ENCODE data around the gene SERINC4.
"Not testable (repeated sequence)": the region's sequence is repeated elsewhere in the genome, so short reads cannot be mapped to it uniquely, and the experiment has no call there.

SERINC4 gene

GRCh38 chr15:43775411-43775965, 24.5 kb downstream of the SERINC4 start:
- no peaks in the 10 kb centered on the region for H3K9me3 ChIP-seq (ENCODE audit: control insufficient read depth in 1 of 2, low read length in 2 of 2)
- H3K4me3 ChIP-seq (ENCODE audit: low read depth in 1 of 2, low read length in 2 of 2), result peak overlapping the region in 1 of 2 donors; percentile 85
- H3K36me3 ChIP-seq (ENCODE audit: control insufficient read depth in 1 of 2, insufficient read depth in 2 of 2, low read length in 2 of 2), result peaks cover 25 to 26% of the 10 kb centered on the region in 2 donors
- H3K27me3 ChIP-seq (ENCODE audit: low read depth, low read length), result no peaks in the 10 kb centered on the region
- H3K4me1 ChIP-seq (ENCODE audit: control insufficient read depth in 1 of 2, insufficient read depth in 2 of 2, low read length in 2 of 2), result peaks cover 0 to 6% of the 10 kb centered on the region in 2 donors
- H3K27ac ChIP-seq (ENCODE audit: low read length), result peak overlapping the region; percentile 69

- H3K36me3 ChIP-seq (ENCODE audit: control insufficient read depth in 1 of 2, insufficient read depth in 2 of 2, low read length in 2 of 2), result peaks cover 35 to 37% of the 10 kb centered on the region in 2 donors
- H3K4me1 ChIP-seq (ENCODE audit: control insufficient read depth in 1 of 2, insufficient read depth in 2 of 2, low read length in 2 of 2), result peaks cover 0 to 6% of the 10 kb centered on the region in 2 donors
- no peak overlapping the region for H3K27ac ChIP-seq (ENCODE audit: low read length)
- H3K9me3 ChIP-seq (ENCODE audit: control insufficient read depth in 1 of 2, low read length in 2 of 2), result no peaks in the 10 kb centered on the region
- no peaks in the 10 kb centered on the region for H3K27me3 ChIP-seq (ENCODE audit: low read depth, low read length)
- no peak overlapping the region for H3K4me3 ChIP-seq (ENCODE audit: low read depth in 1 of 2, low read length in 2 of 2)
Observed at GRCh38 chr15:43774062-43774461, 26.0 kb downstream of the SERINC4 start.

GRCh38 chr15:43772624-43773023, 27.4 kb downstream of the SERINC4 start:
- Histone ChIP-seq H3K27ac (ENCODE audit: low read length) (no peak overlapping the region), H3K4me1 (ENCODE audit: control insufficient read depth in 1 of 2, insufficient read depth in 2 of 2, low read length in 2 of 2) (peaks cover 0 to 3% of the 10 kb centered on the region in 2 donors), H3K4me3 (ENCODE audit: low read depth in 1 of 2, low read length in 2 of 2) (no peak overlapping the region), H3K9me3 (ENCODE audit: control insufficient read depth in 1 of 2, low read length in 2 of 2) (no peaks in the 10 kb centered on the region), H3K27me3 (ENCODE audit: low read depth, low read length) (no peaks in the 10 kb centered on the region), H3K36me3 (ENCODE audit: control insufficient read depth in 1 of 2, insufficient read depth in 2 of 2, low read length in 2 of 2) (peaks cover 47 to 48% of the 10 kb centered on the region in 2 donors)

GRCh38 chr15:43771816-43772215, 28.2 kb downstream of the SERINC4 start:
- Histone ChIP-seq H3K27me3 (ENCODE audit: low read depth, low read length) (no peaks in the 10 kb centered on the region), H3K36me3 (ENCODE audit: control insufficient read depth in 1 of 2, insufficient read depth in 2 of 2, low read length in 2 of 2) (peaks cover 49 to 51% of the 10 kb centered on the region in 2 donors), H3K4me3 (ENCODE audit: low read depth in 1 of 2, low read length in 2 of 2) (no peak overlapping the region), H3K4me1 (ENCODE audit: control insufficient read depth in 1 of 2, insufficient read depth in 2 of 2, low read length in 2 of 2) (no peaks in the 10 kb centered on the region), H3K9me3 (ENCODE audit: control insufficient read depth in 1 of 2, low read length in 2 of 2) (no peaks in the 10 kb centered on the region), H3K27ac (ENCODE audit: low read length) (no peak overlapping the region)

DNA sequence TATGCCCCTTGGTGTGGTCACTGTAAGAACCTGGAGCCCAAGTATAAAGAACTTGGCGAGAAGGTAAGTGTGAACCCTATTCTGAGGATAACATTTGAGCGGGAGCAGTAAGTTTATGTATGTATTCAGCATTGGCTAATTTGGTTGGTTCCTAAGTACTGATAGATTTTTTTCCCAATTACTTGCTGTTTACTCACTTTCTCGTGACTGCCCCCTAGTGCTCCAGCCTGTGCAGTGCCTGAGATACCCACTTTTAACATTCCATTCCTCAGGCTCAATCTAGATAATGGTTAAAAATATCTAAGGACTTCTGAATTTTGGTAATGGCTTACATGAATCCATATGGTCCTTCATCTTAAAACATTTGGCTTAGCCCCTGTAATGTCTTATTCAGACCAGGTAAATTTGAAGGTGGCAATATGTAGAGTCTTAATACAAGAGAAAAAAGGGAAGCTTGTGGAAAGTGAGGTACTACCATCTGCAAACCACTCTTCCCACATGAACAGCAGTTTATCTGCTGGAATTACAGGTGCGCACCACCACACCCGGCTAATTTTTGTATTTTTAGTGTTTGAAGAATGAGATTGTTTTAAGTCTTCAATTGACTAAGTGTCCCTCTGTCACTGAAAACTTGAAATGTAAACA, 30.3 kb downstream of the SERINC4 start:
- no peaks in the 10 kb centered on the region for H3K9me3 ChIP-seq (ENCODE audit: control insufficient read depth in 1 of 2, low read length in 2 of 2)
- H3K27ac ChIP-seq (ENCODE audit: low read length), result no peak overlapping the region
- H3K4me3 ChIP-seq (ENCODE audit: low read depth in 1 of 2, low read length in 2 of 2), result no peak overlapping the region
- H3K4me1 ChIP-seq (ENCODE audit: control insufficient read depth in 1 of 2, insufficient read depth in 2 of 2, low read length in 2 of 2), result no peaks in the 10 kb centered on the region
- H3K36me3 ChIP-seq (ENCODE audit: control insufficient read depth in 1 of 2, insufficient read depth in 2 of 2, low read length in 2 of 2), result peaks cover 70 to 71% of the 10 kb centered on the region in 2 donors
- H3K27me3 ChIP-seq (ENCODE audit: low read depth, low read length), result no peaks in the 10 kb centered on the region

GRCh38 chr15:43763819-43764446, 36.1 kb downstream of the SERINC4 start:
- Histone ChIP-seq H3K9me3 (ENCODE audit: control insufficient read depth in 1 of 2, low read length in 2 of 2) (no peaks in the 10 kb centered on the region), H3K4me1 (ENCODE audit: control insufficient read depth in 1 of 2, insufficient read depth in 2 of 2, low read length in 2 of 2) (peaks cover 0 to 5% of the 10 kb centered on the region in 2 donors), H3K4me3 (ENCODE audit: low read depth in 1 of 2, low read length in 2 of 2) (no peak overlapping the region), H3K36me3 (ENCODE audit: control insufficient read depth in 1 of 2, insufficient read depth in 2 of 2, low read length in 2 of 2) (peaks cover 56 to 61% of the 10 kb centered on the region in 2 donors), H3K27ac (ENCODE audit: low read length) (no peak overlapping the region), H3K27me3 (ENCODE audit: low read depth, low read length) (no peaks in the 10 kb centered on the region)

- Histone ChIP-seq H3K4me3 (ENCODE audit: low read depth in 1 of 2, low read length in 2 of 2) (no peak overlapping the region), H3K27ac (ENCODE audit: low read length) (no peak overlapping the region), H3K4me1 (ENCODE audit: control insufficient read depth in 1 of 2, insufficient read depth in 2 of 2, low read length in 2 of 2) (peaks cover 0 to 5% of the 10 kb centered on the region in 2 donors), H3K27me3 (ENCODE audit: low read depth, low read length) (no peaks in the 10 kb centered on the region), H3K36me3 (ENCODE audit: control insufficient read depth in 1 of 2, insufficient read depth in 2 of 2, low read length in 2 of 2) (peaks cover 50 to 53% of the 10 kb centered on the region in 2 donors), H3K9me3 (ENCODE audit: control insufficient read depth in 1 of 2, low read length in 2 of 2) (no peaks in the 10 kb centered on the region)
Observed at GRCh38 chr15:43762824-43763223, 37.2 kb downstream of the SERINC4 start.

DNA sequence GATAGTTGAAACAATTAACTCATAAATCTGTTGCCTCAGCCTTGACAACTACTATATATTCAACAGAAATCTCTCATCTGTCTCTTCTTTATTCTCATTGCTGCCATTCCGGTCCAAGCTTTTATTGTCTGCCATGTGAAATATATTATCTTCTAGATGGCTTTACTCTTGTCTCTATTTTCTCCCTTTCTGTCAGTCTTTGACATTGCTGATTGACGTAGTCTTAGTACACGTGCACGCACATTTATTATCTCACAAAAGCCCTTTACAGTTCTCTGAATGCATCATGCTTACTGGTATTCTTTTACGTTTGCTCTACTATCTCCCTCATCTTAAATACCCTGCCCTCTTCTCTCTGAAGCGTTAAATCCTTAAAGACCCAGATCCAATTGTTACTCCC, 48.1 kb downstream of the SERINC4 start:
- Histone ChIP-seq H3K36me3 (ENCODE audit: control insufficient read depth in 1 of 2, insufficient read depth in 2 of 2, low read length in 2 of 2) (peaks cover 19 to 21% of the 10 kb centered on the region in 2 donors), H3K27ac (ENCODE audit: low read length) (no peak overlapping the region), H3K4me1 (ENCODE audit: control insufficient read depth in 1 of 2, insufficient read depth in 2 of 2, low read length in 2 of 2) (peaks cover 0 to 39% of the 10 kb centered on the region in 2 donors), H3K4me3 (ENCODE audit: low read depth in 1 of 2, low read length in 2 of 2) (no peak overlapping the region), H3K27me3 (ENCODE audit: low read depth, low read length) (no peaks in the 10 kb centered on the region), H3K9me3 (ENCODE audit: control insufficient read depth in 1 of 2, low read length in 2 of 2) (no peaks in the 10 kb centered on the region)

DNA sequence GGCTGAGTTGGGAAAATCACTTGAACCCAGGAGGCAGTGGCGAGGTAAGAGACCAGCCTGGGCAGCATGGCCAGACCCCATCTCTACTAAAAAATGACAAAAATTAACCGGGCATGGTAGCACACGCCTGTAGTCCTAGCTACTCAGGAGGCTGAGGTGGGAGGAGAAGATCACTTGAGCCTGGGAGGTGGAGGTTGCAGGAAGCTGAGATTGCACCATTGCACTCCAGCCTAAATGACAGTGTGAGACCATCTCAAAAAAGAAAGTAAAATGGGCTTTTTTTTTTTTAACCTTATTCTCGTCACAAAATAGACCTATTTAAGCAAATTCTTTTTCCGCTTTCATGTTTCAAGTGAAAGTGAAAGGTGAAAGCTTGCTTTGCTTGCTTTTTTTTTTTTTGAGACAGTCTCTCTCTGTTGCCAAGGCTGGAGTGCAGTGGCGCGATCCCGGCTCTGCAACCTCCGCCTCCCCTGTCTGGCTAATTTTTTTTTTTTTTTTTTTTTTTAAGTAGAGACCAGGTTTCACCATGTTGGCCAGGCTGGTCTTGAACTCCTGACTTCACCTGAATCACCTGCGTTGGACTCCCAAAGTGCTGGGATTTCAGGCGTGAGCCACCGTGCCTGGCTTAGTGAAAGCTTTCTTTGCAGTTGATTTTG, 50.2 kb downstream of the SERINC4 start:
- Histone ChIP-seq H3K4me3 (ENCODE audit: low read depth in 1 of 2, low read length in 2 of 2) (peak overlapping the region; percentile 28 to 33), H3K27ac (ENCODE audit: low read length) (no peak overlapping the region), H3K36me3 (ENCODE audit: control insufficient read depth in 1 of 2, insufficient read depth in 2 of 2, low read length in 2 of 2) (peaks cover 8 to 10% of the 10 kb centered on the region in 2 donors), H3K27me3 (ENCODE audit: low read depth, low read length) (no peaks in the 10 kb centered on the region), H3K4me1 (ENCODE audit: control insufficient read depth in 1 of 2, insufficient read depth in 2 of 2, low read length in 2 of 2) (peaks cover 0 to 39% of the 10 kb centered on the region in 2 donors), H3K9me3 (ENCODE audit: control insufficient read depth in 1 of 2, low read length in 2 of 2) (no peaks in the 10 kb centered on the region)

DNA sequence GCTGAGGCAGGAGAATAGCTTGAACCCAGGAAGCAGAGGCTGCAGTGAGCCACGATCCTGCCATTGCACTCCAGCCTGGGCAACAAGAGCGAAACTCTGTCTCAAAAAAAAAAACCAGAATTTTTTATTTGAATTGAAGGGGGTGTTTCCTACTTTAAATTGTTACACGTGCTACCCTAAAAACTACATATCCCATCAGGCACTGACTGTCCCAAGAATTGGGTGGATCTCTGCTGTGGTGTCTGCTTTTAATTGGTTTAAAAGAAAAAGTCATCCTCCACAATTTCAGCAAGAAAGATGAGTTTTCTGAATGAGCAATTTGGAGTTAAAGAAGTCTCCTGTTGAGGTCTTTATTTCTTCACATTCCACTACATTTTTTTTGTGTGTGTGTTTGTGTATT, 51.6 kb downstream of the SERINC4 start:
- peaks cover 0 to 39% of the 10 kb centered on the region in 2 donors for H3K4me1 ChIP-seq (ENCODE audit: control insufficient read depth in 1 of 2, insufficient read depth in 2 of 2, low read length in 2 of 2)
- H3K4me3 ChIP-seq (ENCODE audit: low read depth in 1 of 2, low read length in 2 of 2), result peak overlapping the region; percentile 13 to 25
- no peaks in the 10 kb centered on the region for H3K27me3 ChIP-seq (ENCODE audit: low read depth, low read length)
- H3K36me3 ChIP-seq (ENCODE audit: control insufficient read depth in 1 of 2, insufficient read depth in 2 of 2, low read length in 2 of 2), result peaks cover 2 to 4% of the 10 kb centered on the region in 2 donors
- no peaks in the 10 kb centered on the region for H3K9me3 ChIP-seq (ENCODE audit: control insufficient read depth in 1 of 2, low read length in 2 of 2)
- no peak overlapping the region for H3K27ac ChIP-seq (ENCODE audit: low read length)

DNA sequence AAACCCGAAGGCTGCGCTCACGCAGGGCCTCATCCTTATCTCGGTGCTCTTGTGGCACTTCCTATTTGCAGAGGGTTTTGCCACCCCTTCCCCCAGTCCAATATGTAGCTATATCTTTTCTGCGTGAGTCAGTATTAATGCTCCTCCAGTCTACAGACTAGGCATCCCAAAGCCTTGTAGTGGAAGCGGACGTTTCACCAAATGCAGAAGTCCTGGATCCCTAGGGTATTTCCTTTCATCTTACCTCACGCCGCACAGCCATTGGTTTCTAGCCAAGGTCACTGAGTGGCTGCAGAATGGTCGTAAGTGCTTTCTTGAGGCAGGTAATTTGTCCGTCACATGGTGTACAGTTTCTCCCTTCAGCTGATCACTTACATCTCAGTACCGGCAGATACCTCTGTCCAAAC, 53.1 kb downstream of the SERINC4 start:
- peak overlapping the region; percentile 47 for H3K27ac ChIP-seq (ENCODE audit: low read length)
- H3K9me3 ChIP-seq (ENCODE audit: control insufficient read depth in 1 of 2, low read length in 2 of 2); H3K27me3 ChIP-seq (ENCODE audit: low read depth, low read length); H3K36me3 ChIP-seq (ENCODE audit: control insufficient read depth in 1 of 2, insufficient read depth in 2 of 2, low read length in 2 of 2): not testable (repeated sequence)
- peaks cover 0 to 34% of the 10 kb centered on the region in 2 donors for H3K4me1 ChIP-seq (ENCODE audit: control insufficient read depth in 1 of 2, insufficient read depth in 2 of 2, low read length in 2 of 2)
- peak overlapping the region; percentile 74 to 80 for H3K4me3 ChIP-seq (ENCODE audit: low read depth in 1 of 2, low read length in 2 of 2)

Data from muscle layer of duodenum (tissue), 2 donors.